Hematopoietic multipotent progenitor cell (in vitro differentiated cells): Measurements from ENCODE around the gene FXYD5. TPM values are rescaled to one million over a fixed set of nuclear protein-coding genes. Genes with fewer than 3 reads are reported as not detected.

Source experiments
- DNase-seq, 3 donors: peaks; one replicate each; pipeline ENCODE4 v3.0.0-alpha.2; 2011 to 2015; ENCODE audit warnings: low read depth in 2 of 3, low spot score in 2 of 3
- small RNA-seq: library from RNA; depleted of rRNA; stranded (forward); fragments of <200 nt; gene quantifications from one replicate; pipeline ENCODE3, GENCODE V24; 2012
- total RNA-seq: library from RNA; depleted of rRNA; stranded (reverse); fragments of >200 nt; gene quantifications from one replicate; pipeline ENCODE4 v1.2.3, GENCODE V29; 2012

The FXYD5 gene
- total RNA-seq, 1 donor = 319 TPM

- no peak for DNase-seq
Observed at GRCh38 chr19:35209646-35210045, 55.1 kb downstream of the FXYD5 start.

- peak; percentile 68 to 85 (median 80) for DNase-seq
Observed at GRCh38 chr19:35211545-35212230, 57.2 kb downstream of the FXYD5 start.

DNA sequence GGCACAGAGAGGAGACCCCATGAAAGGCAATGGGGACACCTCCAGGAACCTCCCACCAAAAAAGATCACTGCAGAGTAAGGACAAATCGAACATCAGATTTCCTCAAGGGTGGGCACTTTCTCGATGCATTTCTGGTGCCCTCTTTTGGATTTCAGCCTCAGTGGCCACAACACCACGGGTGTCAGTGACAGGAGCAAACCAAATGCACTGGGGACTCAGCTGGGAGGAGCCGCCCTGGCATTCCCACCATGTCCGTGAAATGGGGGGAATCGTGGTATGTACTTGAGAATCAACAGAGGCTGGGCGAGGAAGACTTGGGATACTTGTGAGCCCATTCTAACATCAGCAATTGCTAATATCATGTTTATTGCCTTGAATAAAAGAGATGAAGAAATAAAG is 57.7 kb downstream of the FXYD5 start:
- no peak for DNase-seq

DNA sequence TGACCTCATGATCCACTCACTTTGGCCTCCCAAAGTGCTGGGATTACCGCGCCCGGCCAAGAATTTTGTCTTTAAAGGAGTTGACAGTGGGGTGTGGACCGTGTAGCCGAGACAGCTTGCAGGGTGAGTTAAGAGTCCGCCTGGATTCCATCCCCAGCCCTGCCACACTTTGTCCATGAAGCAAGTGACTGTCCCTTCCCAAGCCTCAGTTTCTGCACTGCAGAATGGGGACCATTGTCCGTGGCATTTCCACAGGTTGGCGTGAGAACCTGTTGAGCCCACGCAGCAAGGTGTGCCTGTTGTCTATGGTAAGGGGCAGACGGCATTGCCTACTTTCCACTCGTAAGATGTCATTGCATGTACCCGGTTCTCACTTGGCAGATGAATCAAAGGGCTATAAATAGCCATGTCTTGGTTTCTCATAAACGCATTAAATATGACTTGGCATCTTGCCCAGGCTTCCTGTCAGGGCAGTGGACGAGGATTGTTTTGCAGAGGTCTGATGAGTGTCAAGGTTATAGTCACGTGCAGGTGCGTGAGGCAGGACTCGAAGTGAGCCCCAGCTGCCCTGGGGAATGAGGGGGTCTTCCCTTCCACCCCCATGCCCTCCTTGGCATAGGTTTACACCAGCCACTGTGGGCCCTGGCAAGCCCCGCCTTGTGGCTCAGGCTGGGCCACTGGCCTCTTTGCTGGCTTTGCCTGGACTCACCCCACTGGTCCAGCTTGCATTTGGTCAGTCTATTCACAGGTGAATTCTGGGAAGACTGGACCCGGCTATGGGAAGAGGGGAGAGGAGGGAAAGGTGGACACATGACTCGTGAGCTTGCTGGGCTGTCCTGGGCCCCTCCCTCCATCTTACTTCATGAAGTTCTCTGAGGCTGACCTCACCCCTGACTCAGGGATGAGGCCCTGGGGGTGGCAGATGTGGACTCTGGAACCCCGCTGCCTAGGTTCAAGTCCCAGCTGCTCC is 59.4 kb downstream of the FXYD5 start:
- peak; percentile 80 to 98 (median 97) for DNase-seq

DNA sequence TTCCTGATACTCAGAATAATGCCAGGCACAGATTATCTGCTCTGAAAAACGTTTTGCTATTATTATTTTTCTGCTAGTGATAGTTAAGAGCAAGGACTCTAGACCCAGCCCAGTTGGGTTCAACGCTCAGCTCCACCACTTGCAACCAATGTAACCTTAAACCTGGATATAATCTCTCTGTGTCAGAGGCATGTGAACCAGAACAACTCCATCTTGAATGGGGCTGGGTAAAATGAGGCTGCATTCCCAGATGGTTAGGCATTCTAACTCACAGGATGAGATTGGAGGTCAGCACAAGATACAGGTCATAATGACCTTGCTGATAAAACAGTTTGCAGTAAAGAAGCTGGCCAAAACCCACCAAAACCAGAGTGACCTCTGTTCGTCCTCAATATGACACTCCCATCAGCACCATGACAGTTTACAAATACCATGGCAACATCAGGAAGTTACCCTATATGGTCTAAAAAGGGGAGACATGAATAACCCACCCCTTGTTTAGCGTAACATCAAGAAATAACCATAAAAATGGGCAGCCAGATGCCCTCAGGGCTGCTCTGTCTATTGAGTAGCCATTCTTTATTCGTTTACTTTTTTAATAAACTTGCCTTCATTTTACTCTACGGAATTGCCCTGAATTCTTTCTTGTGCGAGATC is 60.4 kb downstream of the FXYD5 start:
- no peak for DNase-seq

- DNase-seq = no peak
Observed at GRCh38 chr19:35216016-35216832, 61.7 kb downstream of the FXYD5 start.

DNA sequence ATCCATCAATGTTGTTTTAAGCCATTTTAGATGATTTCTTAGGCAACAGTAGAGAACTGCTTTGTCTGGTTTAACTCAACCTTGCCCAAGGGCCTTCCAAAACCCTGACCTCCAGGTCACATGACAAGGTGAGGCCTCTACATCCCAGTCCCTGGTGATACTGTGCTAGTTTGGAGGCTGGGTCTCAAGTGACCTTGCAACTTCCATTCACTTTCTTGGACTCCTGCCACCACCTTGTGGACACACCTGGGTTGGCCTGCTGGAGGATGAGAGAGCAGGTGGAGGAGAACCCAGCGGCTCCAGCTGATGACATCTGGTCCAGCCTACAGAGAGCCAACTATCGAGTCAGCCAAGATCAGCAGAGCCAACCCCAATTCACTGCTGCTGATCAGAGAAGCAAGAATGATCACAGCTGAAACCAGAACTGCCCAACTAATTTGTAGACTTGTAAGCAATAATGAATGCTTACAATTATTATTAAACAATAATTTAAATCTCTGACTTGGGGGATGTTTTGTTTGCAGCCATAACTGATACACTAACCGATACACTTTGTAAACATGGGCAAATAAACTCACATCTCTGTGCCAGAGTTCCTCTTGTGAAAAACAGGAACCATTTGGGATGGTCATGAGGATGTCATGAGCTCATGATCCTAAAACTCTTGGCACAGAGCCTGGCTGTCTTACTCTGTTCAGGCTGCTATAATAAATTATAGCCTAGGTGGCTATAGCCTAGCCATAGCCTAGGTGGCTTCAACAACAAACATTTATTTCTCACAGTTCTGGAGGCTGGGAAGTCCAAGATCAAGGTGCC is 62.5 kb downstream of the FXYD5 start:
- DNase-seq = peak in 1 of 3 donors; percentile 65

DNA sequence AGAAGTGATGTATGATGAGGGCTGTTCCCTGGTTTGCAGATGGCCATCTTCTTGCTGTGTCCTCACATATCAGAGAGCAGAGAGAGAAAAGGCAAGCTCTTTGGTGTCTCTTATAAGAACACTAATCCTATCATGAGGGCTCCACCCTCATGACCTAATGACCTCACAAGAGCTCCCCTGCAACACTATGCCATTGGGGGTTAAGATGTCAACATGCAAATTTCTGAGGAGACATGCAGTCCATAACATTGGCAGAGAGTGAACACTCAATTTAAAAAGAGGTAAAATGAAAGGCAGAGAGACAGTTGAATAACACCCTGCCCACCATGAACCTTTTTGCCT is 63.1 kb downstream of the FXYD5 start:
- DNase-seq = no peak

GRCh38 chr19:35219008-35219407 is 64.5 kb downstream of the FXYD5 start:
- no peak for DNase-seq

Small RNA genes lying within 50 kb of the gene (small RNA-seq; reads per million reads assigned to genes)
- not detected for gene AC020907.2

Other genes starting within 250 kb of the FXYD5 start
- gene ZNF30, start 227.8 kb upstream of the FXYD5 start, total RNA-seq = 1.6 TPM
- 36.9 TPM for gene ZNF792, start 190.5 kb upstream of the FXYD5 start, total RNA-seq
- 57.4 TPM for gene GRAMD1A, start 154.4 kb upstream of the FXYD5 start, total RNA-seq
- gene SCN1B, start 124.3 kb upstream of the FXYD5 start, total RNA-seq = 1.9 TPM
- under 0.01 TPM for gene HPN, start 113.0 kb upstream of the FXYD5 start, total RNA-seq
- gene FXYD3, start 38.9 kb upstream of the FXYD5 start, total RNA-seq = 0.81 TPM
- gene LGI4, start 19.7 kb upstream of the FXYD5 start, total RNA-seq = 0.27 TPM
- gene FXYD1, start 15.9 kb upstream of the FXYD5 start, total RNA-seq = not detected
- not detected for gene FXYD7, start 11.5 kb upstream of the FXYD5 start, total RNA-seq
- gene FAM187B, start 74.0 kb downstream of the FXYD5 start, total RNA-seq = not detected
- 14.3 TPM for gene LSR, start 94.3 kb downstream of the FXYD5 start, total RNA-seq
- gene USF2, start 114.2 kb downstream of the FXYD5 start, total RNA-seq = 160 TPM
- 0.27 TPM for gene HAMP, start 127.8 kb downstream of the FXYD5 start, total RNA-seq
- 0.27 TPM for gene MAG, start 137.4 kb downstream of the FXYD5 start, total RNA-seq
- 11.0 TPM for gene CD22, start 174.5 kb downstream of the FXYD5 start, total RNA-seq
- gene FFAR1, start 193.2 kb downstream of the FXYD5 start, total RNA-seq = 0.27 TPM
- gene FFAR3, start 203.7 kb downstream of the FXYD5 start, total RNA-seq = 0.54 TPM
- not detected for gene GPR42, start 216.3 kb downstream of the FXYD5 start, total RNA-seq